RCC 7860 (cell line): Measurements from ENCODE around the gene DCX.
"Not testable (repeated sequence)": the region's sequence is repeated elsewhere in the genome, so short reads cannot be mapped to it uniquely, and the experiment has no call there.

Experiments
- DNase-seq: peaks from one replicate; pipeline ENCODE4 v3.0.0-alpha.2; 2015; ENCODE audit warnings: low spot score
- FAIRE-seq: peaks from 2 replicates; lab custom pipeline; 2012; peaks lifted over from hg19 to GRCh38; lab: Jason Lieb, UNC

Gene DCX

DNA sequence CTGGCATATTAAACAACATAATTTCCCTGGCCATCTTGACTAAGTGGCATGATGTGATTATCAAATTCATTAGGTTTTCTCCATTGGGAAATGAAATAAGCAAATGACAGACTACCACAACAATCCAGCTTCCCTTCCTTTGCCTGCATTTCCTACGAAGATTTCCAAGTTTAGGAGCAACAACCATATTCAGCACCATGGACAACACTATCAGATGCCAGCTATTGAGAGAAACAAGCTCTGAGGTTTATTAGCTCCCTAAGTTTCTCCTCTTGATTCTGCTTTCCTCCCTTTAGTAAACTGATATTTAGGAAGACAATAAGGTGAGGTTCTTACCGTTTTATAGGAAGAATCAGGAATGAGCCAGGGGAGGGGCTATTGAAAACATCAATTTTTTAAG is 36.2 kb downstream of the DCX start:
- FAIRE-seq = no peak

DNA sequence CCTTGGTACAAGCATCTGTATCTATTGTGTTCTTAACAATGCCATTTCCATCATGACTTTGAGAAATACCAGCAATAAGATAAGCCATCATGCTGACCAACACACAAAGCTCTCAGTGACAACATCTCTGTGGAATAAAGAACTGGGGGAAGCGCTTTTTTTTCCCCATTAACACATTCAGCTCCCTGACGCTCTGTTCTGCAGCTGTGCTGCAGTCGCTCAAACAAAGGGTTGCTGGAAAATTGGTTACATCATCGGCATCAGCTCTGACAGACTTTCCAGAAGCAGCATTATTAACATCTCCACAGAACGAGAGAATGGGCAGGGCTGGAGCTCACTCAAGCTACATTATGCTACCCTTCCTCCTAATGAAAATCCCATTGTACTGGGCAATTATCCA is 39.9 kb downstream of the DCX start:
- DNase-seq = no peak
- no peak for FAIRE-seq

More for the DNA sequence above, 36.2 kb downstream of the DCX start:
- no peak for DNase-seq

DNA sequence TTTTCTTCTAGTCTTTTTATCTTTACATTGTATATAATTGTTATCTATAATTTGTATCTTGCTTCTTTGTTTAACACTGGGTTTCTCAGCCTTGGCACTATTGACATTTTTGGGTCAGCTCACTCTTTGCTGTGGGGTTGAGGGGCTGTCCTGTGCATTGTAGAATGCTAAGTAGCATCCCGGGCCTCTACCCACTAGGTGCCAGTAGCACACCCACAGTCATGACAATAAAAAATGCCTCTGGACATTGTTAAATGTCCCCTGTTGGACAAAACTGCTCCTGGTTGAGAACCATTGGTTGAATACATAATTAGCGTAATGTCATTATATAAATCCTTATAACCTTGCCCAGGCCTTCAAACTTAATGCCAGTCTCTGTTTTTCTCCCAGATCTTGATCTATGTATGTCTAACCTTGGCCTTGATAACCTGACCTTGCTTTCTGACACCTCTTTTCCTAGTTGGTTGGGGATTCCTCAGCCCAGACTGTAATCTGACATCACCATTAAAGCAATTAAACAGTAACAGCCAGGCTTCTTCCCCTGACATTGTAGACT is 46.1 kb downstream of the DCX start:
- DNase-seq = no peak

DNA sequence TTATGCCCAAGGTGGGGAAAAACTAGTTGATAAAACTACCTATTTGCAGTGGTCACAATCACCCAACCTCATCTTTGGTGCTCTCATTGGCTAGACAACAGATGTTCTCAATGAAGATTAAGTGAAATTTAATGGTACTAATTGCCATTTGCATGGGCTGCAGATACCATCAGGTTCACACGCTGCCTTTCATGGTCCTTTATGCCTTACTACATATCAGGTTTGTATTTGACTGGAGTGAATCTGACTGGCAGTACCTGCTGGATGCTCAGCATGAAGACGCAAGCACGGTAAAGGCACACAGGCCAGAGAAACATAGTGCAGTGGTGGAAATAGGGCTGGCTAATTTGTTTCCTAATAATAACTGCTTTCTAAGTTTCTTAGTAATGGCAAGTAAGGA is 48.3 kb downstream of the DCX start:
- FAIRE-seq = no peak
- DNase-seq = no peak

More for the DNA sequence above, 46.1 kb downstream of the DCX start:
- FAIRE-seq = no peak

DNA sequence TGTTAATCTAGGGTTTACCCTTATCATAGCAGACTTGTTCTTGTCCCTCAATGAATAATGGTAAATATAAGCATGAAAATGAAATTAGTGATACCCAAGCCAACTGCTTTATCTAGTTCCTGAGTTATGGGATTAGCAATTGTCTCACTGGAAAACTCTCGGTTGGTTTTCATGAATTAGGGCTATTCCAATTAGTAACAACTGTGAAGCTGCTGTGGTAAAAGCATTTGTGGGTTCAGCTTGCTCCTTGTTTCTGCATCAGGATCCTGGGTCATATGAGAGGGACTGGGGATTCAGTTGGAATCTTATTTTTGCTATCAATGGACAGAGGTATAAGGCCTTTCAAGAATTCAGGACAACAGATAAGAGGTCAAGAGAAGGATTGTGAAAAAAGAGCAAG is 50.2 kb downstream of the DCX start:
- DNase-seq (no peak), FAIRE-seq (no peak)

DNA sequence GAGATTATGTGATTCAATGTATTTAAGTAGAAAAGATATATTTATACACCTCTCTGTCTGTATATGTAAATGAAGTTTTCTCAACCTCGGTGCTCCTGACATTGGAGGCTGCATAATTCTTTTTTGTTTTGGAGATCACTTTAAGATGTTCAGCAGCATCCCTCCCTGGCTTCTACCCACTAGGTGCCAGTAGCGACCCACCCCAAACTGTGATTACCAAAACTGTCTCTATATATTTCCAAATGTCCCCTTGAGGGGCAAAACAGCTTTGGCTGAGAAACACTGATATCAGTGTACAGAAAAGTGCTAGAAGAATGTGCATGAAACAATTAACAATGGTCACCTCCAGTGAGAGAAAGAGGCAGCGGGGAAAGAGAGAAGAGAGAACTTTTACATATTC is 51.2 kb downstream of the DCX start:
- FAIRE-seq = no peak

DNA sequence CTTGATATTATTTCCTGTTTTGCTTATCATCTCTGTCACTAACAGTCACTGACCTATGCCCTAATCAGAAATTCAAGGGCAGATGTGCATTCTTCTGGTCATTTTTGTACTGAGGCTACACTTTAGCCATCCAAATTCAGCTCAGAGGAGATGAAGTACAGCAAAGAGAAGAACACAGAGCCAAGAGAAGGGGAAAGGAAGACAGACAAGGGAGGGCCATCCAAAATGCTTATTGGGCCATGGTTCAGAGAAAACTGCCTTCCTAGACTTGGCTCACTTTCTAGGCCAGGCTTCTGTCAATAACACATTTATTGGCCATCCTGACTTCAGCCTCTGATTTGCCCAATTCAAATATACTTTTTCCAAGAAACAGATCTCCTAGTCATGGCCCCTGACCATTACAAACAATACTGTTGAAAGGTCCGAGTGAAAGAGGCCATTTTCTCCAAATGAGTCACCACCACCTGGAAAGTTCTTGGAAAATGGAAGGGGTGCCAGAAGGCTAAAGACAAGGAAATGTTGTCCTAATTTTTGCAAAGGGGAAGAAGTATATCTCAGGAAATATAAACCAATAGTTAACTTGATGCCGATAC is 56.4 kb downstream of the DCX start:
- FAIRE-seq (no peak), DNase-seq (no peak)

More for the DNA sequence above, 51.2 kb downstream of the DCX start:
- DNase-seq = no peak

DNA sequence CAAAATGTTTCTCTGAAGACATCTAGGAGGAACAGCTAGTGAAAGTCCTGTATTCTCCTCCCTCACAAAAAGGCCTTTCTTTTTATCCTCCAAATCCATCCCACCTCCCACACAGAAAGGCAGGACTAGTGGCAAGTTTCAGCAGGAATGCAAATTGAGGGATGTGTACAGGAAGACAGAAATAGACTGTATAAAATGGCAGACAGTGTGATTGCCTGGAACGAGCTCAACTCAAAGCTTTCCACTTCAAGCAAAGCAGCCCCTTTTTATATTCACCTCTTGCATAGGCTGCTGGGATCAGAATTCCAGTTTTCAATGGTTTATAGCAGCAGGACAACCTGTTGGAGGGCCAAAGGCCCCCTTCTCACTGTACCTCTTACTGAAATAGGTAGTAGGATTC is 57.5 kb downstream of the DCX start:
- DNase-seq = no peak
- FAIRE-seq = no peak

DNA sequence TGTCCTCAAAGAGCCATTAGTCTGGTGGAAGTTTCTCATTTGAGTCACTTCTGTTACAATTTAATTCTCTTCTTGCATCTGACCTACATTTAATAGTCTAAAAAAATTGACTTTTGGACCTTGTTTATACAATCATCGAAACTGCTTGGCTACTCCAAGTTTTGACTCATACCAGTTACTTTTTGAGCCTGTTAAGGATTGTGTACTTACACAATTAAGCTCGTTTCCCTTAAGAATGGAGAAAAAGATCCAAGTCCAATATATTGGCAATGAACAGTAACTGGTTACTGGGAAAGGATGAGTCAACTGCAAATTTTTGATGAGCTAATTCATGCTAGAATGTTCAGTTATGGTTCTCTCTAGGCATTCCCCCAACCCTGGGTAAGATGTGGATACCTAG is 58.2 kb downstream of the DCX start:
- FAIRE-seq = peak; percentile 27
- DNase-seq = peak; percentile 3

DNA sequence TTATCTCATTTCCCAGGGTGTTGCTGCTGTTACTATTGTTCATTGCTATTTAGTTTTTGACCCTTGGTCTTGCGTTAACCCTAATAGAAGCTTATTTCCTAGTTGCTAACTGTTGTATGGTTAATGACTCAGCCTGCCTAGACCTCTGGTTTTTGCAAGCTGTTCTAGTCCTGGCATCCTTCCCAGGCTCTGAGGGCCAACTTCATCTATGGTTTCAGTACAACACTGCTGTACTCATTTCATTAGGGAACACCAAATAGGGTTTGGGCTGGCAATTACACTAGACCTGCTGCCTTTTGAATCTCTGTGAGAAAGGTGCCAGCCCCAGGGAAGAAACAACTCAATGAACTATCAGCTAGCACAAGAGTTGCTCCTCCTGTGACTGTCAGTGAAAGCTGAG is 59.6 kb downstream of the DCX start:
- FAIRE-seq (peak; percentile 87), DNase-seq (peak; percentile 57)

DNA sequence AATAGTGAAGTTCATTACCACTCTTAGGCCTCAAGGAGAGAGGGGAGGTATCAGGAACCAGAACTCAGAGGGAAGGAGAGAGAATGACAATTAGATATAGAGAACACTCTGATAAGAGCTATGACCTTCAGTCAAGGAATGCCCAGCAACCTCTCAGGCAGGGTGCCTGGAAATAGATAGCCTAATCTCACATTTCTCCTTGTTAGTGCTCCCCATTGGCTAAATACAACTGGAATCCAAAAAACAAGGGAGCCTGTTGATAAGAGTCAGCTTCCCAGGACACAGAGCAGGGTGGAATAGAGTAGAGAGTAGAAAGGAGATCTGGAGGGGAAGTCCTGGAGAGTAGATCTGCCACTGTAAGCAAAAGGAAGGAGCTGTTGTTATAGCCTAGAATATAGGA is 62.1 kb downstream of the DCX start:
- FAIRE-seq (no peak), DNase-seq (no peak)

DNA sequence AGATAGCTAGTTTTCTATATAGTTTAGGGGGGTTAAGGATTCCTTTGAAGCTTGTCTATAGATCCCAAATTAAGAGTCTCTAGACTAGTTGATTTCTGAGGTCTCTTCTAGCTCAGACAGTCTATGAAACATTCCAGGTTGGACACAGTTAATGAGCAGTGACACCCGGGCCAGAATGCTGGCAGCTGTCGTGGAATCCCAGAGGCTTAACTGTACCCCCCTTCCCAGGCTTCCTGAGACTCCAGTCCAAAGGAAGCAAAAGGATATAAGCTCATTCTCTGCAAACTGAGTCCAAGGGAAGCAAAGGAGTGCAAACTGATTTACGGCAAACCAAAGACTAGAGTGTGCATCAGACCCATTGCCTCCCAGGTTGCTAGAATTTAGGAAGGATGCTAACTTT is 62.9 kb downstream of the DCX start:
- FAIRE-seq = no peak

DNA sequence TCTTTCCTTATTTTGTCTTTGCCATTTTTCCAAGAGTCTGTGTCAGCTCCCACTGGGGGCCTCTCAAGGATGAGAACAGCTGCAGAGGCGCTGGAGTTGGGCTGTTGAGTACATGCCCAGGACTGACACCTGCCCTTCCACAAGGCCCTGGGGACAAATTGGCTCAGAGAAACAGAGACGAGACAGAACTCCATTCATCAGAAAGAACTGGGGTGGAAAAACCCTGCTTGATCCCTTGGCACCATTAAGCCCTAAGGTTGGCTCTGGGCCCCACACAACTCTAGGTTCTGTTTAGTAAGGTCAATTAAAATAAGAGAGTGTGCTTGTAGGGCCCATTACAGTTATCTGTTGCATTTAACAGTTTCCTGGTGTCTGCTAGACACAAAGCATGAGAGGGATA is 63.6 kb downstream of the DCX start:
- DNase-seq (no peak), FAIRE-seq (no peak)

More for the DNA sequence above, 62.9 kb downstream of the DCX start:
- DNase-seq = no peak

DNA sequence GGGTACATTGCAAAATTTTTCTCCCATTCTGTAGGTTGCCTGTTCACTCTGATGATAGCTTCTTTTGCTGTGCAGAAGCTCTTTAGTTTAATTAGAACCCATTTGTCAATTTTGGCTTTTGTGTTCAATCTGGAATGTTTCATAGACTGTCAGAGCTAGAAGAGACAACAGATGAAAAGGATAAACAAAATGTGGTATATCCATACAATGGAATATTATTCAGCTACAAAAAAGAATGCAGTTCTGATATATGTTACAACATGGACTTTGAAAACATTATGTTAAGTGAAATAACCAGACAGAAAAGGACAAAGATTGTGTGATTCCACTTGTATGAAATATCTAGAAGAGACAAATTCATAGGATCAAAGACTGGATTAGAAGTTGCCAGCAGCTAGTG is 65.8 kb downstream of the DCX start:
- not testable (repeated sequence) for FAIRE-seq, DNase-seq

DNA sequence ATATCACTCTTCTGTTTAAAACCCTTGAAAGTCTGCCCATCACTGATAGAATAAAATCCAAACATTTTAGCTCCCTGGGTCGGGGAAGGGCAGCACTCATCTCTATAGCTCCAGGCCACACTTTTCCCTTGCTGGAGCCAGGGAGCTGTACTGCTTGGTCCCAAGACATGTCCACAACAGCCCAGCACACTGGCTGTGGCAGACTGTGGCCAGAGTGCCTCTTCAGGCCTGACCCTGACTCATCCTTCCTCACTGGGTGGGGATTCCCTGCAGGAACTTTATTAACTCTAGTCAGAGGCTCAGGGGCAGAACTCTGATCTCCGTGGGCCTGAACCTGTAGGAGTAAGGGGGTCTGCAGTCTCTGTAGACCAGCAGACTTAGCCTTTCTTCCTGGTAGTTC is 71.9 kb downstream of the DCX start:
- FAIRE-seq = no peak
- peak; percentile 21 for DNase-seq

DNA sequence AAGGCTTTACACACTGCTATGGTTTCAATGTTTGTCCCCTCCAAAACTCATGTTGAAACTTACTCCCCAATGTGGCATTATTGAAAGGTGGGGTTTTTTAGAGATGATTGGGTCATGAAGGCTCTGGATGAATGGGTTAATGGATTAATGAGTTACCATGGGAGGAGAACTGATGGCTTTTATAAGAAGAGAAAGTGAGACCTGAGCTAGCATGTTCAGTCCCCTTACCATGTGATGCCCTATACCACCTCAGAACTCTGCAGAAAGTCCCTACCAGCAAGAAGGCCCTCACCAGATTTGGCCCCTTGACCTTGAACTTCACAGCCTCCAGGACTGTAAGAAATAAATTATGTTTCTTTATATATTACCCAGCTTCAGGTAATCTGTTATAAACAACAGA is 72.8 kb downstream of the DCX start:
- FAIRE-seq (no peak), DNase-seq (no peak)

DNA sequence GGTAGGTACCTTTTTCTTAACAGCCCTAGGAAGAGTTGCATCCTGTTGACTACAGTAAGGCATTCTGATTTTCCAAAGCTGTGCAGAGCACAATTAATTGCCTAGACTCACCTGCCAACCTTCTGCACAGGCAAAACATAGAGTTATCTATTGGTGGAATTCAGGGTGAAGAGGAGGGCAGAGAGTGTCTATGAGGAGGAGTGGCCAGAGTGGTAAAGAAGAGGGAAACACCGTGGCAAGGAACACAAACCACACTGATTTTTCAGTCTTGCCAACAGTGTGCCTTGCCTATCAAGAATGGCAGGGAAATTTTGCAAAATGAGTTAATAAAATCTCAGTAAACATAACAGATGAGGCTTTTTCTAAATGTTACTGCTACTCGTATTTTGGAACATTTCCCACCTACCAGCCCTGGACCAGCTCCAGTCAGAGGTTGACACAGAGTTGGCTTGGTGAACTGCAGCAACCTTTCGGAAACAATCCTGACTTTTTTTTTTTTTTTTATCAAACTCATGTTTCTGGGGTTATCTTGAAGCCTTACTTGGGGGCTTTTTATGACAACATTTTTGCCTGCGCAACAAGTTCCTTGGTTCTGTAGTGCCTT is 73.8 kb downstream of the DCX start:
- FAIRE-seq = no peak
- DNase-seq = no peak

DNA sequence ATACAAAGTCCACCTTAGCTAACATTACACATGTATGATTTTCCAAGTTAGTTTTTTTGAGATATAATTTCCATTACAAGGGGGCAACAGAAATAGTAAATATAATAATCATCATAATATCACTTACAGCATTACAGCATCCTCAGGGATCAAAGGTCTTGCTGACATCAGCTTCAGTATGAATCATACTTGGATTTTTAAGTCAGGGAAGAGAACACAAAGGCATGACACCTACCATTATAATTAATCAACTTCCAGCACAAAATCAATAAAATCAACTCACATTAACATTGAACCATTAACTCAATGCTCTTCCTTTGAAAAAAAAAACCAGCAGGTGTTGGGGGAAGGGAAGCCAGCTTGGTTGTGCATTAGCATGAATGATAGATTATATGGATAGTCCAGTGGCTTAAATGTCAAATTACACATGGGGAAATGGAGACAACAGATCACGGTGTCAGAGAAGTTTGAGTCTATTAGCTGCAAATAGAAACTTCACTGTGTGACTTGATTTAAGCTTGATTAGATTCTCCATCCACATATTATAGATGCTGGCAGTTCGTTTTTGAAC is 74.8 kb downstream of the DCX start:
- no peak for DNase-seq
- FAIRE-seq = no peak

DNA sequence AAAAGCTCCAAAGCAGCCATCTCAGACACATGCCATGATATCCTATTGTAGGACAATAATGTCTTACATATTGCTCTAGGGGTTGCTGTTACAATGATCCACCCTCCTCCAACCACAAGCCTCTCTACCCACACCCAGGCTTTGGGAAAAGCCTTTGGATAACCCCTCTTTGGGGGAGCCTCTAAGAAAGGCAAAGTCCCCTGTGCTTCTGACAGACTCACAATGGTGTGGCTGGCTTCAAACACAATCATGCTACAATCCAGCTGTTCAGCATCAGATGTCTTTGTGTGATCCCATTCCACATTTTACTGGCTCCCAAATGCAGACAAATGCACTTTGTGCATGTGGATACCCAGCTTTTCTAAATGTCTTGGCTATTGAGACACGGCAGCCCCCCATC is 75.9 kb downstream of the DCX start:
- DNase-seq (no peak), FAIRE-seq (no peak)

DNA sequence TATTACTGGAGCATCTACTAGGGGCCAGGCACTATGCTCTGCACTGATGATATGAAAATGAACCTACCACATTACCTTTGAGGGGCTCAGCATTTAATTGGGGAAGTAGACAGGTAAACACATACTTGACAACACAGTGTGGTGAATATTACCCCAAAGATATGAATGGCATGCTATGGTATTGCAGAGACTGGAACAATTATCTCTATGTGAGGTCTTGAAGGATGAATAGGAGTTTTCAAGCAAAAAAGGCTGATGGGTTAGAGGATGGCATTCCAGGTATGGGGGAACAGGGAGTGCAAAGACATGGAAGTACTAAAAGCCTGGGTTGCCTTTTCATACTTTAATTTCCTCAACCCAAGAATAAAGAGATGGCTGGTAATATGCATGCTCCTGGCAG is 82.6 kb downstream of the DCX start:
- FAIRE-seq = no peak
- no peak for DNase-seq

DNA sequence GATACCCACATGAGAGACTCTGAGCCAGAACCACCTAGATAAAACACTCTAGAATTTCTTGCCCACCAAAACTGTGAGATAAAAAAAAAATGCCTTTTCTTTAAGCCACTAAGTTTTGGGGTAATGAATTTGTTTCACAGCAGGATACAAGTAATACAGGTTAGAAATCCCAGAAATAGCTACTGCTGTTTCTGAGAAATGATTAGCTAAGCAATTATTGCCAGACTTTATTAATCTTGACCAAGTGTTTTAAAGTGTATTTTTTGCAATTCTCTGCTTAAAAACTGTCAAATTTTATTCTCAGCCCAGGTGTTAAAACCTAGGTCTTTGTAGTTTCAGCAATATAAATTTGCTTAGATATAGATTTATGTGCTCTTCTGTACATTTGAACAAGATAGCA is 83.1 kb downstream of the DCX start:
- no peak for DNase-seq
- FAIRE-seq = no peak

DNA sequence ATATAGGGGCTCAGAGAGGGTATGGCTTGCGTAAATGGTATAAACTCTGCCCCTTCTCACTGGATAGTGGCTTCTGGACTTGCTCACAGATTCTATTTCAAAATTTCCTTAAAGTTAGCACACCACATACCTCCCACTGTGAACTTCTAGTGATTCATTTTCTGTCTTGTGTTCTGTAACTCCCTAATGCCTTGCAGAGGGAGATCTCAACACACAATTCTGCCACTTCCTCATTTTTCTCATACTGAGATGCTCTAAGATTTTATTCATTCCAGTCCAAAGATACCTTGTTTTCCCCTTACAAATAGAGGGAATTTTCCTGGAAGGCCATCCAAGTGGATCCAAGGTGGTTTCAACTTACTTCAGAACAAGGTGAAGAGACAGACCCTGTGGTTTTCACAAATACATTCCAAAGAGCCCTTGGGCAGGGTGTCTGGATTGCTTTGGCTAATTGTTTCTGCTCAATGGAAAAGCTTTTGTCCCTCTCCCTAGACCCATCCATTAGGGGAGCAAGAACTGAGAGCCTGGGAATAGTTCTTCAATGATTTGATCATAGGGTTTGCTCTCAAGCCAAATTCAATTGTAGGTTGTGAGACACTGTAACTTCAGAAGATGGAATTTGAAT is 89.6 kb downstream of the DCX start:
- FAIRE-seq (no peak), DNase-seq (no peak)
